Stimulated activated CD8-positive, alpha-beta memory T cell treated with anti-CD3 and anti-CD28 coated beads, Interleukin-4, amount 100 ng/mL, for 24 hours (primary cell): ENCODE data around the gene C11orf91.
"Not testable (repeated sequence)": the region's sequence is repeated elsewhere in the genome, so short reads cannot be mapped to it uniquely, and the experiment has no call there.

Experiments
- DNase-seq: peaks from one replicate; pipeline ENCODE4 v3.0.0-alpha.2; 2020; ENCODE audit warnings: low read depth

The C11orf91 gene

GRCh38 chr11:33721426-33721825 is 20.8 kb upstream of the C11orf91 start:
- no peak for DNase-seq

DNA sequence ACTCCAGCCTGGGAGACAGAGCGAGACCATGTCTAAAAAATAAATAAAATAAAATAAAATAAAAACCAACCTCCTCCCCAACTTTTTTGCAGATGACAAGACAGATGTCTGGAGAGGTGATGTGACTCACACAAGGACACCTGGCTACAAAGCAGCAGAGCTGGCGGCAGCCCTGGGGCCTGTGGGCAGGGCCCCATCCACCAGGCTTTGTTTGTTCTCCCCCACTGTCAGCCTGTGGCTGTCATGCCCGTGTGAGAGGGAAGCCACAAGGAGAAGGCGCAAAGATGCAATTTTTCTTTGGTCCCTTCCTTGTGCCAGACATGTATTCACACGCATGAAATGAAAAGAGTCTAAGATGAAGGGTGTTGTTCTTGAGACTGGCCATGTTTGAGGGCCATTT is 19.0 kb upstream of the C11orf91 start:
- DNase-seq = no peak

DNA sequence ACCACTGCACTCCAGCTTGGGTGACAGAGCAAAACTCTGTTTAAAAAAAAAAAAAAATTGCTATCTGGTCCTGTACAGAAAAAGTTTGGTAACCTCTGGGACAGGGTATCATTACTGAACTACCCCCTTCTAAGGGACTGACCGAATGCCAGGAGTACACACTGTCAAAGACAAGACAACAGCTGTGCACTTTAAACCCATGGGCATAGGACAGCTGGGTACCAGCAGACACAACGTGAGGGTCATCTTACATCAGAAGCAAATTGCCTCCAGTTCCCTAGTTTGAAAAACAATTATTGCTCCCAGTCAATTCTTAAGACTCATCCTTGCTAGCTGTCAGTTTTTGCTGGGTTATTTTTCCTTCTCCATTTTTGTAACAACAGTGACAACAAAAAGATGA is 17.8 kb upstream of the C11orf91 start:
- DNase-seq = no peak

DNA sequence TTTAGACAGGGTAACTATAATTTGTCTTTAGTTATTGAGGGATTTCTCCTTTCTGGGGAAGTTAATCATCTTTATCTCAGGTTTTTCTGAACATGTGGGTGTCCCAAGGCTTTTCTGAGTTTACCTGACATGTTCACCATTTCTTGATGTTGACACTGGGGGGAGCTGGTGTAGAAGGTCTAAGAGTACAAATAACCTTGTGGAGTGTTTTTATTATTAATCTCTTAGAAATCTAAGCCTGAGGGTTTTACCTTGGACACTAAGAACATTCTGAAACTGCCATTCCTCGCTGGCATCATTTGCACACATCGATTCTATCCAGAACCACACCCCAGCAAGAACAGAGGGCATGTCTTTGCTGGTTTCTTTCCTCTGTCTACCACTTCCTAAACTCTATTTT is 15.6 kb upstream of the C11orf91 start:
- no peak for DNase-seq

DNA sequence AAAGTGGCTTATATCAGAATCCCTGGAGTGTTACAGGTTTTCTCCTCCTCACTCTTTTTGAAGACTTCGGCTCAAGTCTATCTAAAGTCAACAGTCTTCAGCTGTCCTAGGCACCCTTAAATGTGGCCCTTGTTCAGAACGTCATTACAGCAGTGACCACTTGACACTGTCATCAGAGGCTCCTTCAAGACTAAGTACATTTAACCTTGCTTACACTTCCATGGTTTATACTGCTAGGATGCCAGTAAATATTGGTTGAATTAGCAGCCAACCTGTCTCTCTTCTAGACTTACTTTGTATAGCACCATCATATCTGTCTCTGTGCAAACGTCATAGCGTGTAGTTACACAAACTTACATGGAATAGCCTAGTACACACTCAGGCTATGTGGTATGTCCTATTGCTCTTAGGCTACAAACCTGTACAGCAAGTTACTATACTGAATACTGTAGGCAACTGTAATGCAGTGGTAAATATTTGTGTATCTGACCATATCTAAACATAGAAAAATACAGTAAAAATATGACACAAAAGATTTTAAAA is 13.3 kb upstream of the C11orf91 start:
- no peak for DNase-seq

DNA sequence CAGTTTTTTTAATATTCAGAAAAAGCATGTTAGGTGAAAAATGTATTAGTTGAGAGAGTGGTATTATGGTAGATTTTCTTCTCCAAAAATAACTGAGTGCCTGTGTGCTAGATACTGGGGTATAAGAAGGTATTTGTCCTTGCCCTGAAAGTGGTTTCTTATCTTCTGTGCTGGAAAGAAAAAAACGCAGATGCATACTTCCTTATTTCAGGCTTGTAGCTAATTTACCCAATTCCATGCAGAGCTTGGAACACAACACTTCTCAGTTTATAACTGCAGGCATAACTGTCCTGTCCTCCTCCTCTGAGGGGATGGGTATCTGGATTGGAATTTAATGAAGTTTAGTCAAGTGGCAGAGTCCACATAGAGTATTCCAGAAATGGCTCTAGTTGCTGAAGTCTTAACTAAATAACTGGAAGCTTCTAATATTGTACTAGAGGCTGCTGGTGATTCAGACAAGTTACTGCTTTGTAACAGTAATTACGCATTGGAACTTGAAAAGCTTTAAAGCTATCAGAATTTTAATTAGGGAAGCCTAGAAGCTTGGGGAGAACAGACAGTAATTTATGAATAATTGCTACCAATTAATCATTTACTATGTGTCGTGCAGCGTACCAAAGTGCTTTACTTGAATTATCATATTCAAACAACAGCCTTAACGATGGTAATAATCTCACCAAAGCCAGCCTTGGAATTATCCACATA is 12.7 kb upstream of the C11orf91 start:
- DNase-seq = no peak

- no peak for DNase-seq
These were observed 11.8 kb upstream of the C11orf91 start for GRCh38 chr11:33712436-33712835.

DNA sequence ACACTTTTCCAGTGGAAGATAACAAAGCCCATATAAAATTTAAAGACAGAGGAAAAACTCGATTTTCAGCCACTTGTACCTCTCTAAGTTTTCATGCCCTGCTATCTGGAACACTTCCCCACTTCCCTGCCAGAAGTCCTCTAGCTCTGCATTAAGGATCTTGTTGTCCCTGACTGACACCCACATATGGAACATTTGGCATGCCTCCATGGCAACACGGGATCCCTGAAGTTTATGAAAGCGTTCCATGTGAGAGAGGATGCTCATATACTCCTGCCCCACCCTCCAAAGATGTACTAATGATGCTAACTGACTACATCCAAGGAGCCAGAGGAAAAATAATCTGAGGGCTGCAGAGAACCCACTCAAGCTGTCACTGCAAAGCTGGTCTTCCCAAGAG is 8.8 kb upstream of the C11orf91 start:
- no peak for DNase-seq

- no peak for DNase-seq
These were observed 8.4 kb upstream of the C11orf91 start for GRCh38 chr11:33708985-33709384.

DNA sequence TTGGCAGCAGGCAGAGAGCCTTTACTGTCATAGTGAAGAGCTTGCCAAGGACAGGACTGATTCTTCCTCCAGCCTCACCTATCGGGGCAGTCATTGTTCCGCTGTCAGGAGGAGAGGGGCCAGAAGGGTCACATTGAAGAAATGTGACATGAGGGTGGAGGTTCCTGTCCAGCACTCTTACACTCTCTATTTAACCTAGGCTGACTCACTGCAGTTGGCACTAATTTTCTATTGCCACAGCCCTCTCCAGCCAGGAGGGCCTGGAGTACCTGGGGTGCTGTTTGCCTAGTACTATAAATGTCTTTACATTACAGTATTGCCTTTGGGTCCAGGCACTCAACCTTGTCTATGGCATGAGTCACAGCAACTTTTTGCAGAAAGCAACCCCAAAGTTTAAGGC is 7.2 kb upstream of the C11orf91 start:
- DNase-seq = not testable (repeated sequence)

DNA sequence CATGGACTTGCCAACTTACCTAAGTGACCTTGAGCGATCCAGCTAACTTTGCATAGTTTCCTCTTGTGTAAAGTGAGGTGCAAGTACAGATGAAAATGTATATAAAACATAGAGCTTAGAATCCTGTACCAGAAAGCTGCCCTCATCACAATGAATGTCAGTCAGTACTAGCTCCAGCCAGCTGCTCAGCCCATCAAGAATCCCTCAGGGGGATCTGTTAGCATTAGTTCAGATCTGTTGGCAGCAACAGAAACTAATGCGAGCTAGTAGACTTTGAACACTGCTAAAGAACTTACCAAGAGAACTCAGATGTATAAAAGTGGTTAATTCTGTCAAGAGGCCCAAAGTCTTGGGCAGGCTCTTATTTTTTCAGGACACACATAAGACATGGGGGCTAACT is 6.3 kb upstream of the C11orf91 start:
- DNase-seq = no peak

- DNase-seq = no peak
These were observed 5.9 kb upstream of the C11orf91 start for GRCh38 chr11:33706546-33706945.

- no peak for DNase-seq
These were observed 3.8 kb upstream of the C11orf91 start for GRCh38 chr11:33704240-33705002.

- DNase-seq = no peak
These were observed 3.2 kb upstream of the C11orf91 start for GRCh38 chr11:33703788-33704187.

DNA sequence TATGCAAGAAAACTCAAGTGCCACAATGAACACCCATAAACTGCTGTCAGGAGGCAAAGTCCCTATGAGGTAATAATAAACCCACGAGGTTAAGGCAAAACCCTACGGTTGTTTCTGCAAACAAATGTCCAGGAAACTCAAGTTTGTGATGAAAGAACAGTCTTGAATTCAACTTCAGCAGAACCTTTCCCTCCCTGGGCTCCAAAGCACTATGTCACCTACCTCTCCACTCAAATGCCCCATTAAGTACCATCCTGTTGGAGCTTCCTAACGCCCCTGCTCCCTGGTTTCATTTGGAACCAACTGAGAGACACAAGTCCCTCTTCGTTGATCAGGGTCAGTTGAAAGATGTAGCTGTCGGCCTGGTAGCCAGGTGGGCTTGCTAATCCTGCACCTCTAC is 2.6 kb upstream of the C11orf91 start:
- no peak for DNase-seq

GRCh38 chr11:33701302-33702230 is 940 bp upstream of the C11orf91 start:
- no peak for DNase-seq

DNA sequence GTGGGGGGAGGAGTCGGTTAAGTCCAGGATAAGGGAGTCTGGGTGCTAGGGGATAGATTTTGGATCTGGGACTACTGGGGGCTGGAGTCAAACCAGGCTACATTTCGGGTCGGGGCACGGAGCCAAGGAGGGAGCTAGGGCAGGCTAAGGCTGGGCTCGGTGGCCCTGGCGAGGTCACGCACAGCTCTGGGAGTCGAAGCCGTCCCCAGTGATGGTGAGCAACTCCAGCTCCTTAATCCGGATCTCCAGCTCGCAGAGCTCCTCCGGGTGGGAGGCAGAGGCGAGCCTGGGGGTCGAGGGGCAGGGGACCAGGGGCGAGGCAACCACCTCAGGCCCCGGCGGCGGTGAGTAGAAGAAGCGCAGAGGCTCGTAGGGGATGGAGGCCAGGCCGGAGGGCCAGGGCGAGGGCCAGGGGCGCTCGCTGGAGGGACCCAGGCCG is 544 bp downstream of the C11orf91 start:
- DNase-seq = no peak

GRCh38 chr11:33699515-33700062 is 1.0 kb downstream of the C11orf91 start:
- DNase-seq = no peak

DNA sequence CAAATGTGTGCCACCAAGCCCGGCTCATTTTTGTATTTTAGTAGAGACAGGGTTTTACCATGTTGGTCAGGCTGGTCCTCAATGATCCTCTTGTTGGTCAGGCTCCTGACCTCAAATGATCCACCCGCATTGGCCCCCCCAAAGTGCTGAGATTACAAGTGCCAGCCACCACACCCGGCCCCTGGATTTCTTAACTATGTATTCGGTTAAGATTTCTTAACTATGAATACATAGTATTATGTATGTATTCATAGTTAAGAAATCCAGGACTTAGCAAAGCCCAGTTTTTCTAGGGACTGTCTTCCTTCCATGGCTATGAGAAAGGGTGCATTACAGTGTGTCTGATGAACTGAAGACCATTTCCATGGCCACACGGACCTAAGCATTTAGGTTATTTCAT is 1.7 kb downstream of the C11orf91 start:
- DNase-seq = no peak

- no peak for DNase-seq
These were observed 2.6 kb downstream of the C11orf91 start for GRCh38 chr11:33697997-33698396.

DNA sequence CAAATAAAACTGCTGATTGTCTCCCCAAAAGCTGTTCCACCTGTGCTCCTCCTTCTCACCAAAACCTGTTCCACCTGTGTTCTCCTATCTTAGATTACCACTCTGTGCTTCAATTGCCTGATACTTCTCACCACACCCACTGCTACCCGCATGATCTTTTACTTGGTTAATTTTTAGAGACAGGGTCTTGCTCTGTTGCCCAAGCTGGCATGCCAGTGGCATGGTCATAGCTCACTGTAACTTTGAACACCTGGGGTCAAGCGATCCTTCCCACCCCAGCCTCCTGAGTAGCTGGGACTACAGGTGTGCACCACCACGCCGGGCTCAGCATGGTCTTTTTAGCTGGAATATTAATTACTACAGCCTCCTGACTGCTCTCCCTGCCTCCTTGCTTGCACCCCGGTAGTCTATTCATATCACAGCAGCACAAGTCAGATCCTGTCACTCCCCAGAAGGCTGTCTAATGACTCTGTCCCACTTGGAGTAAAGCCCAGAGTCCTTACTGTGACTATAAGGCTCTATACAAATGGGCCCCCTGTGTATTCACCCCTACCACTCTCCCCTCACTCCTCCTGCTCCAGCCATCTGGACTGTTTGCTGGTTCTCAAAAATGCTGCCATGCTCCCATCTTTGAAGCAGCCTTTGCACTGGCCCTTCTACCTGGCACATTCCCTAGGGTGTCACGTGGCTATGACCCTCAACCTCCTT is 3.5 kb downstream of the C11orf91 start:
- no peak for DNase-seq
